ENCODE results near the gene PGA4.
"Not testable (repeated sequence)": the region's sequence is repeated elsewhere in the genome, so short reads cannot be mapped to it uniquely, and the experiment has no call there.

The PGA4 gene

GRCh38 chr11:61204502-61205059 lies 17.6 kb upstream of the PGA4 start:
- DNase-seq, result not testable (repeated sequence)

- not testable (repeated sequence) for DNase-seq
These were observed 14.4 kb upstream of the PGA4 start for GRCh38 chr11:61207636-61208310.

DNA sequence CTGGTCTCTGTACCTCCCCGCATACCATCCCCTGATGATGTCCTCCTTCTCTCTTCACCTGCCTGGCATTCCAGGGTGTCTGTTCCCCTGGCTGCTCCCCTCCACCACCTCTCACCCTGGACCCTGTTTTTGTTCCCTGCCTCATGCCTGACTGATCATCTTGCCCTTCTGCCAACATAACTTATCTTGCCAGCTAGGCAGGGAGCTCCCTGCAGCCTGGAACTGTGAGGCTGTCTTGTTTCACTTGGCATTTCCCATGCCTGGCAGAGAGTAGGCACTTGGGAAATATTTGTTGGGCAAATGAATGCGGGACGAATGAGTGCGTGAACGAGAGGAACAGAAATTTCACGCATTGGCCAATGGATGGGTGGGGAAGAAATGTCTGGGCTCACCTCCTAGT lies 11.5 kb upstream of the PGA4 start:
- DNase-seq, result not testable (repeated sequence)

DNA sequence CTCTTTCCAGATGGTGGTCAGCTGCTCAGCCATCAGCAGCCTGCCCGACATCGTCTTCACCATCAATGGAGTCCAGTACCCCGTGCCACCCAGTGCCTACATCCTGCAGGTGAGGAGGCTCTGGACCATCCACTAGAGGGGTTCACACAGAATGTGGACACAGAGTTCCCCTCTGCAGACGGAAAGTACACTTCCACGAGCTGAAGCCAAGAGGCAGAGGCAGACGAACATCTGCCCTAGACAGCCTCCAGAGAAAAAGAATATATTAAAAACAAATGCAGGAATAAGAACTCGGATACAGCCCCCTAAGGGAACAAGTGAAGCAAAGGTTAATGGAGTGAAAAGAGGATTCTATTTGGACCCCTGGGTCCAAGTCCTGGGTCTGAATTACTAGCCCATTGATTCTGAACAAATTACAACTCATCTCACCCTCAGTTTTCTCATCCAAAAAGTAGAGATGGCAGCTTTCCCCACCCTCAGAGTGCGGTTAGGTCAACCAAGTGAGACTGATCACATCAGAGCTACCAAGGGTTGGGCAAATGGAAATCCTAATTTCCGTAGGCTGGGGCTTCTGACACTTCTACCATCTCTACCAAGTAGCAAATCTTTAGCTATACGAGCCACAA lies 10.7 kb upstream of the PGA4 start:
- not testable (repeated sequence) for DNase-seq

DNA sequence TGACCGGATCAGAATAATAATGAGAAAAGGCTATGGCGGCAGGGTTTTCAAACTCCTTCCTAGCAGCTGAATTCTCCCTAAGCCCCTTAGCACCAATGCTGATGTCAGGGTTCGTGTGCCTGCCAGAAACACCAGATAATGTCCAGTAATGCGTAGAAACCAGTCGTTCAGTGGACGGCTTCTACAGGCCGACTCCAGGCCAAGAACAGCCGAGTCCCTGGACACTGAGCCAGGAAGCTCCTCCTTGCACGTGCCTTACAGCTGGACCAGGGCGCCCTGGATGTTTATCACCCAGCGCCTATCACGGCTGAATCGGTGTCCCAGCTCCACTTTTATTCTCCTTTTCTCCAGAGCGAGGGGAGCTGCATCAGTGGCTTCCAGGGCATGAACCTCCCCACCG lies 9.9 kb upstream of the PGA4 start:
- not testable (repeated sequence) for DNase-seq

DNA sequence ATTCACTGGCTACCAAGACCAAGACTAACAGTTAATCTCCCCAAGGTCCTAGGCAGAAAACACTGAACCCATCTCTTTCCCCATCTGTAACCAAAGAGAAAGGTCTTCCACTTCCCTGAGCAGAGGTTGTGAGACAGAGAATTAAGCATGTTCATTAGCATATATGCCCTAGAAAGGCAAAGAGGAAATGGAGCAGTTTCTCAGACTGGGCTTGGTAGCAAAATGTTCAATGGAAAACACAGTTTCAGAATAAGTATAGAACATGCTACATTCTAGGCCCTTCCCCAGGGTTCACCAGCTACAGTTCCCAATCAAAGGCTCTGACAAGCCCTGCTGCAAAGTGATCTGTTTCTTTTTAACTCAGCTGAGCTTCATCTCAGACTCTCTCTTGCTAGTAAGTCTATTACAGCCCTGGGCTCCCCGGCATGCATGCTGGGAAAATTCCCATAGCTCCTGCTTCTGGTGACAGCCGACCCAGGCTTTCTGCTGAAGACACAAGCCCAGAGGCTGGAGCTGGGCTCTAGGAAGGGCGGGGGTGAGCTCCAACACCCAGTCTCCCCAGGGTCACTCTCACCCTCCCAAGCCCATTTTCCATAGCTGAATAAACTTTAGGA lies 8.3 kb upstream of the PGA4 start:
- DNase-seq, result not testable (repeated sequence)

DNA sequence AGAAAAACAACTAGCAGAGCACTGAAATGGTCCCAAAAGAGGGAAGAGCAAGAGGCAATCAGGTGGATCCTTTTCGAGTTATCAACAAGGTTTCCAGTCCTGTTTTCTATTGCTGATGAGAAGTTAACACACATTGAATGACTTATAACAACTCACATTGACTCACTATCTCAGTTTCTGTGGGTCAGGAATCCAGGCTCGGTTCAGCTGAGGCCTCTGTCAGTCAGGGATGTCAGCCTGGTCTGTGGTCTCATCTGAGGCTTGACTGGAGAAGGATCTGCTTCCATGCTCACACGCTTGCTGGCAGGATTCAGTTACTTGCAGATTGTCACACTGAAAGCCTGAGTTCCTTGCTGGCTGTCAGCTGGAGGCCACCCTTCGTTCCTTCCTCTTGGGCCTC lies 3.8 kb upstream of the PGA4 start:
- DNase-seq, result not testable (repeated sequence)

DNA sequence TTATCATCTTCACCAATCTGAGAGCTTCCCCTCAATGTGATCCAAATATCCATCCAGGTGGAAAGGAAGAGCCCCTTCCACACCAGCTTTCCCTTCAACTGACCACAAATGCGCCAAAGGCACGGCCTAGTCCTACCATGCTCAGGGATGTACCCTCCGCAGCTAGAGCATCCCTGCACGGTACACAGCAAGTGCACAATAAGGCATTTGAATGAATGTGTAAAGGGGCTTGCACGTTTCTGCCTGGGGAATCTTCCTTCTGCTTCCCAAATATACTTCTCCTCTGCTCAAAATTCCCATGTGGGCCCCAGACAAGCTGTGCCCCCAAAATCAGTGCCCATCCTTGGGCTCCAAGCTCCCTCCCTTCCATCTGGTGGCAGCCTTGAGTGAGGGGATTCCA lies 3.1 kb upstream of the PGA4 start:
- not testable (repeated sequence) for DNase-seq

DNA sequence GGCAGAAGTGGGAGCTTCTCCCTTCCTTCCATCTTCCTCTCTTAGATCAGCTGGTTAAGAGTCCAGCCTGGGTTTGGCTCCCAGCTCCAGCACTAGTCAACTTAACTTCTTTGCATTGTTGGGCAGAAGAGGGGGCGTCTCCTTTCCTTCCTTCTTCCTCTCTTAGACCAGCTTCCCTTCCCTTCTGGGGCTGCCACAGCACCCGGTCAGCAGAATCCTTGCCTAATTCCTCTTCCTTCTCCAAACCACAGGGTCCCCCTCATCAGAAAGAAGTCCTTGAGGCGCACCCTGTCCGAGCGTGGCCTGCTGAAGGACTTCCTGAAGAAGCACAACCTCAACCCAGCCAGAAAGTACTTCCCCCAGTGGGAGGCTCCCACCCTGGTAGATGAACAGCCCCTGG lies 545 bp downstream of the PGA4 start:
- not testable (repeated sequence) for DNase-seq

- DNase-seq, result not testable (repeated sequence)
These were observed 4.5 kb downstream of the PGA4 start for GRCh38 chr11:61226457-61227137.

- not testable (repeated sequence) for DNase-seq
These were observed 7.3 kb downstream of the PGA4 start for GRCh38 chr11:61229458-61229857.

DNA sequence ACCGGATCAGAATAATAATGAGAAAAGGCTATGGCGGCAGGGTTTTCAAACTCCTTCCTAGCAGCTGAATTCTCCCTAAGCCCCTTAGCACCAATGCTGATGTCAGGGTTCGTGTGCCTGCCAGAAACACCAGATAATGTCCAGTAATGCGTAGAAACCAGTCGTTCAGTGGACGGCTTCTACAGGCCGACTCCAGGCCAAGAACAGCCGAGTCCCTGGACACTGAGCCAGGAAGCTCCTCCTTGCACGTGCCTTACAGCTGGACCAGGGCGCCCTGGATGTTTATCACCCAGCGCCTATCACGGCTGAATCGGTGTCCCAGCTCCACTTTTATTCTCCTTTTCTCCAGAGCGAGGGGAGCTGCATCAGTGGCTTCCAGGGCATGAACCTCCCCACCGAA lies 8.9 kb downstream of the PGA4 start:
- DNase-seq, result not testable (repeated sequence)

GRCh38 chr11:61231585-61231984 lies 9.4 kb downstream of the PGA4 start:
- DNase-seq, result not testable (repeated sequence)

DNA sequence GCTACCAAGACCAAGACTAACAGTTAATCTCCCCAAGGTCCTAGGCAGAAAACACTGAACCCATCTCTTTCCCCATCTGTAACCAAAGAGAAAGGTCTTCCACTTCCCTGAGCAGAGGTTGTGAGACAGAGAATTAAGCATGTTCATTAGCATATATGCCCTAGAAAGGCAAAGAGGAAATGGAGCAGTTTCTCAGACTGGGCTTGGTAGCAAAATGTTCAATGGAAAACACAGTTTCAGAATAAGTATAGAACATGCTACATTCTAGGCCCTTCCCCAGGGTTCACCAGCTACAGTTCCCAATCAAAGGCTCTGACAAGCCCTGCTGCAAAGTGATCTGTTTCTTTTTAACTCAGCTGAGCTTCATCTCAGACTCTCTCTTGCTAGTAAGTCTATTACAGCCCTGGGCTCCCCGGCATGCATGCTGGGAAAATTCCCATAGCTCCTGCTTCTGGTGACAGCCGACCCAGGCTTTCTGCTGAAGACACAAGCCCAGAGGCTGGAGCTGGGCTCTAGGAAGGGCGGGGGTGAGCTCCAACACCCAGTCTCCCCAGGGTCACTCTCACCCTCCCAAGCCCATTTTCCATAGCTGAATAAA lies 10.5 kb downstream of the PGA4 start:
- not testable (repeated sequence) for DNase-seq

- DNase-seq, result not testable (repeated sequence)
These were observed 15.0 kb downstream of the PGA4 start for GRCh38 chr11:61237130-61237529.

GRCh38 chr11:61240288-61240687 lies 18.1 kb downstream of the PGA4 start:
- DNase-seq, result not testable (repeated sequence)

GRCh38 chr11:61240875-61241274 lies 18.7 kb downstream of the PGA4 start, which contains the start of gene PGA5:
Gene PGA5, plus strand, starts transcription at chr11:61241175. Its CDS starts 52 bp downstream, at chr11:61241227.
- not testable (repeated sequence) for DNase-seq

DNA sequence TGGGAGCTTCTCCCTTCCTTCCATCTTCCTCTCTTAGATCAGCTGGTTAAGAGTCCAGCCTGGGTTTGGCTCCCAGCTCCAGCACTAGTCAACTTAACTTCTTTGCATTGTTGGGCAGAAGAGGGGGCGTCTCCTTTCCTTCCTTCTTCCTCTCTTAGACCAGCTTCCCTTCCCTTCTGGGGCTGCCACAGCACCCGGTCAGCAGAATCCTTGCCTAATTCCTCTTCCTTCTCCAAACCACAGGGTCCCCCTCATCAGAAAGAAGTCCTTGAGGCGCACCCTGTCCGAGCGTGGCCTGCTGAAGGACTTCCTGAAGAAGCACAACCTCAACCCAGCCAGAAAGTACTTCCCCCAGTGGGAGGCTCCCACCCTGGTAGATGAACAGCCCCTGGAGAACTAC lies 19.4 kb downstream of the PGA4 start:
- DNase-seq, result not testable (repeated sequence)

DNA sequence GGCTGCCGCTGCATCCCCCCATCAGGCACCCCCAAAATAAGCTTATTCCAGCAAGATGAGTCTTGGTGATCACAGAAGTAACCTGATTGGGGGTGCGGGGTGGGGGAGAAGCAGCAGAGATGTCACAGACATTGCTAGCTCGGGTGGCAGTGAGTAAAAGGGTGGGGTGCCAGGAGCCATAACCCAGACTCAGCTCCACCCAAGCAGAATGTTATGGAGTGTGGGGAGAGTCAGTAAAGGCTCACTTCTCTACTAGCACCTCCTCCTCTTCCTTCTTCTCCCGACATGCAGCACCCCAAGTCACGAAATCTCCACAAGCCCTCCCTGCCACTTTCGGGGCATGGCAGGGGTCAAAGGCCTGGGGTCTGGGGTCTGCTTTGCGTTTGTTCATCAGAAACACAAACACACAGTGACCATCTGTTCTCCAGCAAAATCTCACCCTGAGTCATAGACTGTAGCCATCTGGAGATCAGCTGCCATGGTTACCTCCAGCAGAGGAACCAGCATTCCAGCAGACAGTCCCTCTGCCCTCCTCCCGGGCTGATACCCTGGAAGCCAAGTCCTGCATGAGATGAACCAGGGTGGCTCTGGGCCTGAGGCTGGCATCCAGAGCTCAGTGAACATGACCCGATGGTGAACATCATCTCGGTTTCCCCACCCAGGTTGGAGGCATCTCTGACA lies 23.3 kb downstream of the PGA4 start:
- DNase-seq, result not testable (repeated sequence)

GRCh38 chr11:61248071-61248470 lies 25.9 kb downstream of the PGA4 start:
- DNase-seq, result not testable (repeated sequence)

DNA sequence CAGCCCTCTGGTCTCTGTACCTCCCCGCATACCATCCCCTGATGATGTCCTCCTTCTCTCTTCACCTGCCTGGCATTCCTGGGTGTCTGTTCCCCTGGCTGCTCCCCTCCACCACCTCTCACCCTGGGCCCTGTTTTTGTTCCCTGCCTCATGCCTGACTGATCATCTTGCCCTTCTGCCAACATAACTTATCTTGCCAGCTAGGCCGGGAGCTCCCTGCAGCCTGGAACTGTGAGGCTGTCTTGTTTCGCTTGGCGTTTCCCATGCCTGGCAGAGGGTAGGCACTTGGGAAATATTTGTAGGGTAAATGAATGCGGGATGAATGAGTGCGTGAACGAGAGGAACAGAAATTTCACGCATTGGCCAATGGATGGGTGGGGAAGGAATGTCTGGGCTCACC lies 27.1 kb downstream of the PGA4 start:
- DNase-seq, result not testable (repeated sequence)
